Sigmoid colon (tissue), 7 donors: Measurements from ENCODE around the gene PTPRU. TPM values are rescaled to one million over a fixed set of nuclear protein-coding genes. Genes with fewer than 3 reads are reported as not detected.

Experiments used
- DNase-seq: peaks from one replicate; pipeline ENCODE4 v3.0.0-alpha.2; 2019
- H3K27ac ChIP-seq, 4 donors: fragments of 200-600 bp; sonication (generic); one replicate each; pipeline ENCODE4 v1.5.1; 2016 to 2019; ENCODE audit warnings: mild to moderate bottlenecking in 1 of 4
- H3K27me3 ChIP-seq, 3 donors: fragments of 200-600 bp; sonication (generic); one replicate each; pipeline ENCODE4 v1.5.1; 2019; ENCODE audit warnings: mild to moderate bottlenecking in 1 of 3
- H3K36me3 ChIP-seq, 4 donors: fragments of 200-600 bp; sonication (generic); one replicate each; pipeline ENCODE4 v1.5.1; 2016 to 2019
- H3K4me1 ChIP-seq, 4 donors: fragments of 200-600 bp; sonication (generic); one replicate each; pipeline ENCODE4 v1.5.1; 2017 to 2019
- H3K4me3 ChIP-seq, 4 donors: fragments of 200-600 bp; sonication (generic); one replicate each; pipeline ENCODE4 v1.5.1; 2017 to 2019; ENCODE audit warnings: mild to moderate bottlenecking in 2 of 4, moderate library complexity in 1 of 4
- H3K9me3 ChIP-seq, 4 donors: fragments of 200-600 bp in 3 of 4; sonication (generic) in 3 of 4; one replicate each; pipeline versions ENCODE4 v1.5.1 to v1.6.1; 2013 to 2019
- CTCF ChIP-seq, 4 experiments: fragments of 450-650 bp in 3 of 4; fragments of 200-600 bp in 1 of 4; IDR thresholded peaks; one replicate each; pipeline ENCODE4 v1.5.1; 2016 to 2019; ENCODE audit warnings: antibody characterized with exemption in 4 of 4, mild to moderate bottlenecking in 3 of 4, moderate library complexity in 2 of 4
- EP300 ChIP-seq, 4 donors: sonication (generic); formaldehyde crosslinking; IDR thresholded peaks; one replicate each; pipeline ENCODE4 v1.6.1; 2017; ENCODE audit warnings: antibody characterized with exemption in 4 of 4
- POLR2A ChIP-seq, 2 donors: fragments of 450-650 bp; IDR thresholded peaks; one replicate each; pipeline ENCODE4 v1.6.1; 2016; ENCODE audit warnings: antibody characterized with exemption in 2 of 2, mild to moderate bottlenecking in 2 of 2, moderate library complexity in 2 of 2
- POLR2AphosphoS5 ChIP-seq, 4 donors: sonication (generic); formaldehyde crosslinking; IDR thresholded peaks; one replicate each; pipeline ENCODE4 v1.6.1; 2017; ENCODE audit warnings: antibody characterized with exemption in 4 of 4
- WGBS, 2 donors: extraction: QIAGEN DNeasy Blood & Tissue Kit; methylation state at CpG; one replicate each; pipeline ENCODE4 v1.1.7; 2013; 5-methylcytosine and 5-hydroxymethylcytosine counted together
- intact Hi-C: fragments of 100-400 bp; cut with DNase I; formaldehyde crosslinking; loops from one replicate; pipeline ENCODE4 v1.15.1; 2023
- polyA plus RNA-seq, 3 donors: library from polyadenylated mRNA; stranded (reverse); fragments of 200-250 nt; gene quantifications; one replicate each; pipeline ENCODE4 v1.2.3, GENCODE V29; 2013
- total RNA-seq, 4 donors: library from RNA; depleted of rRNA; stranded (reverse); fragments of >200 nt; gene quantifications; one replicate each; pipeline ENCODE4 v1.1.0, GENCODE V29; 2016
- donor health status: healthy with polysubstance abuse.
- donor health status: Bipolar disorder and iron deficiency.
- donor health status: healthy.

Gene PTPRU
- total and polyA plus RNA-seq, 7 donors: 0.92 to 35.7 (median 8.2) TPM

- intact Hi-C loops: no loop called here
- H3K27ac ChIP-seq: peak overlapping the region in 1 of 4 donors; percentile 10
Observed at GRCh38 chr1:29271724-29272123, 35.4 kb downstream of the PTPRU start.

GRCh38 chr1:29272147-29272907, 36.0 kb downstream of the PTPRU start:
- intact Hi-C loops: no loop called here
- no peaks in the 10 kb centered on the region for H3K27me3 ChIP-seq
- H3K4me3 ChIP-seq: no peak overlapping the region
- peaks cover 0 to 18% (median 10%) of the 10 kb centered on the region in 4 donors for H3K4me1 ChIP-seq
- H3K36me3 ChIP-seq: peaks cover 0 to 15% (median 0%) of the 10 kb centered on the region in 4 donors
- 81 to 85% methylated on average over 6 of the region's 6 CpGs for WGBS, 2 donors
- peak; percentile 14 for DNase-seq
- peak overlapping the region in 1 of 4 donors; percentile 10 for H3K27ac ChIP-seq
- no peaks in the 10 kb centered on the region for H3K9me3 ChIP-seq
- TF ChIP-seq EP300 (IDR thresholded peaks at IDR 0.05): no peak
- TF ChIP-seq POLR2AphosphoS5 (IDR thresholded peaks at IDR 0.05): no peak
- no peak for TF ChIP-seq POLR2A (IDR thresholded peaks at IDR 0.05)
- no peak for TF ChIP-seq CTCF (IDR thresholded peaks at IDR 0.05)

More at GRCh38 chr1:29271724-29272123, 35.4 kb downstream of the PTPRU start:
- peaks cover 0 to 15% (median 0%) of the 10 kb centered on the region in 4 donors for H3K36me3 ChIP-seq
- H3K4me1 ChIP-seq: peaks cover 0 to 18% (median 10%) of the 10 kb centered on the region in 4 donors
- no peaks in the 10 kb centered on the region for H3K27me3 ChIP-seq
- no peaks in the 10 kb centered on the region for H3K9me3 ChIP-seq
- peak; percentile 73 for DNase-seq
- no peak for TF ChIP-seq POLR2AphosphoS5 (IDR thresholded peaks at IDR 0.05)
- TF ChIP-seq EP300 (IDR thresholded peaks at IDR 0.05): no peak
- no peak for TF ChIP-seq POLR2A (IDR thresholded peaks at IDR 0.05)
- TF ChIP-seq CTCF (IDR thresholded peaks at IDR 0.05): no peak
- 7 to 31% methylated on average over 7 of the region's 7 CpGs for WGBS, 2 donors
- H3K4me3 ChIP-seq: no peak overlapping the region

- H3K27ac ChIP-seq: no peak overlapping the region
- H3K36me3 ChIP-seq: peaks cover 0 to 27% (median 0%) of the 10 kb centered on the region in 4 donors
- DNase-seq: peak; percentile 20
- intact Hi-C loops: no loop called here
- H3K9me3 ChIP-seq: no peaks in the 10 kb centered on the region
- TF ChIP-seq CTCF (IDR thresholded peaks at IDR 0.05) (no peak), POLR2A (IDR thresholded peaks at IDR 0.05) (no peak), POLR2AphosphoS5 (IDR thresholded peaks at IDR 0.05) (no peak)
- peaks cover 0 to 18% (median 10%) of the 10 kb centered on the region in 4 donors for H3K4me1 ChIP-seq
- no peak overlapping the region for H3K4me3 ChIP-seq
- no peaks in the 10 kb centered on the region for H3K27me3 ChIP-seq
- WGBS, 2 donors: 92 to 94% methylated on average over 14 of the region's 14 CpGs
Observed at GRCh38 chr1:29275435-29275834, 39.1 kb downstream of the PTPRU start.

- no peak for DNase-seq
- 55 to 66% methylated on average over 3 of the region's 3 CpGs for WGBS, 2 donors
- intact Hi-C loops: no loop called here
- H3K27ac ChIP-seq: no peak overlapping the region
- no peaks in the 10 kb centered on the region for H3K9me3 ChIP-seq
- no peak for TF ChIP-seq CTCF (IDR thresholded peaks at IDR 0.05)
- TF ChIP-seq EP300 (IDR thresholded peaks at IDR 0.05): no peak
- no peak for TF ChIP-seq POLR2AphosphoS5 (IDR thresholded peaks at IDR 0.05)
- no peak for TF ChIP-seq POLR2A (IDR thresholded peaks at IDR 0.05)
- peaks cover 0 to 25% (median 0%) of the 10 kb centered on the region in 4 donors for H3K36me3 ChIP-seq
- H3K4me3 ChIP-seq: no peak overlapping the region
- H3K4me1 ChIP-seq: peaks cover 0 to 2% (median 0%) of the 10 kb centered on the region in 4 donors
- no peaks in the 10 kb centered on the region for H3K27me3 ChIP-seq
Observed at GRCh38 chr1:29278124-29278523, 41.8 kb downstream of the PTPRU start.
